A673 (cell line): ENCODE measurements around the gene TMEM229A.

Experiments
- EZH2 ChIP-seq: fragments of 200-600 bp; sonication (generic); IDR thresholded peaks from 2 replicates; pipeline ENCODE4 v1.6.1; 2017; ENCODE audit warnings: borderline replicate concordance, low read depth, mild to moderate bottlenecking, mixed read lengths, antibody characterized with exemption, low read length; ENCODE audit not compliant: poor library complexity, severe bottlenecking
- TF ChIP-seq, protein P1 (sequence below): fragments of 300-800, 200-600 bp; sonication (generic); conservative IDR thresholded peaks from 2 replicates; pipeline ENCODE4 v1.5.1; 2017; ENCODE audit warnings: low read depth, mild to moderate bottlenecking, antibody characterized with exemption, low read length, moderate library complexity, mixed read lengths

DNA sequence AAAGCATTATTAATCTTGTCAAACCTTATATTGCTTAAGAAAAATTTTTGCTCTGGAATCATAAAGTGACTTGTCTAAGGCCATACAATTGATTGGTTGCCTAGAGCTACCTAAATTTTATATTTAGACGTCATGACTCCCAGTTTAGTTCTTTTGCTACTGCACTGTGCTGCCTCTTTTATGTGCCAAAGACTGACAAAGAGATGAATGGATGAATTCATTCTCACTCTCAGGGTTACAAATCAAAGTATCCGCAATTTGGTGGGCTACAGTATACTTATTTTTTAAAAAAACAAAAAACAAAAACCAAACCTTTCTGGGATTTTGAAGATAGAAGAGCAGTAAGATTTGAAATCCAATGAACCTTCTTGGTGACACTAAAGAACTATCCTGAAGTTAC lies 27.7 kb upstream of the TMEM229A start:
- TF ChIP-seq, protein P1, sequence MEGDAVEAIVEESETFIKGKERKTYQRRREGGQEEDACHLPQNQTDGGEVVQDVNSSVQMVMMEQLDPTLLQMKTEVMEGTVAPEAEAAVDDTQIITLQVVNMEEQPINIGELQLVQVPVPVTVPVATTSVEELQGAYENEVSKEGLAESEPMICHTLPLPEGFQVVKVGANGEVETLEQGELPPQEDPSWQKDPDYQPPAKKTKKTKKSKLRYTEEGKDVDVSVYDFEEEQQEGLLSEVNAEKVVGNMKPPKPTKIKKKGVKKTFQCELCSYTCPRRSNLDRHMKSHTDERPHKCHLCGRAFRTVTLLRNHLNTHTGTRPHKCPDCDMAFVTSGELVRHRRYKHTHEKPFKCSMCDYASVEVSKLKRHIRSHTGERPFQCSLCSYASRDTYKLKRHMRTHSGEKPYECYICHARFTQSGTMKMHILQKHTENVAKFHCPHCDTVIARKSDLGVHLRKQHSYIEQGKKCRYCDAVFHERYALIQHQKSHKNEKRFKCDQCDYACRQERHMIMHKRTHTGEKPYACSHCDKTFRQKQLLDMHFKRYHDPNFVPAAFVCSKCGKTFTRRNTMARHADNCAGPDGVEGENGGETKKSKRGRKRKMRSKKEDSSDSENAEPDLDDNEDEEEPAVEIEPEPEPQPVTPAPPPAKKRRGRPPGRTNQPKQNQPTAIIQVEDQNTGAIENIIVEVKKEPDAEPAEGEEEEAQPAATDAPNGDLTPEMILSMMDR, result no peak
- no peak for TF ChIP-seq EZH2
